SK-N-SH (cell line): ENCODE data around the gene RPS8.

Experiments
- EZH2phosphoT487 ChIP-seq: fragments of 200-600 bp; sonication (generic); IDR thresholded peaks from 2 replicates; pipeline ENCODE4 v1.6.1; 2017; ENCODE audit warnings: low read depth, mixed run types, mild to moderate bottlenecking, antibody characterized with exemption, moderate library complexity, borderline replicate concordance
- POLR2AphosphoS5 ChIP-seq: IDR thresholded peaks from 2 replicates; pipeline ENCODE4 v1.6.1; 2012; ENCODE audit warnings: low read depth, low read length
- TAF1 ChIP-seq: IDR thresholded peaks from 2 replicates; pipeline ENCODE4 v1.6.1; 2012; ENCODE audit warnings: low read depth, mild to moderate bottlenecking, low read length, moderate library complexity, borderline replicate concordance
- TEAD4 ChIP-seq: IDR thresholded peaks from 2 replicates; pipeline ENCODE4 v1.4.0; 2012; ENCODE audit warnings: mild to moderate bottlenecking, borderline replicate concordance; ENCODE audit not compliant: insufficient read depth
- TF ChIP-seq, protein P1 (sequence below): fragments of 200-600 bp; sonication (generic); IDR thresholded peaks from 2 replicates; pipeline ENCODE4 v1.6.1; 2017; ENCODE audit warnings: antibody characterized with exemption, mild to moderate bottlenecking, moderate library complexity
- TF ChIP-seq, protein P2 (sequence below): IDR thresholded peaks from 2 replicates; pipeline ENCODE4 v1.4.0; 2012; ENCODE audit warnings: low read depth, borderline replicate concordance

DNA sequence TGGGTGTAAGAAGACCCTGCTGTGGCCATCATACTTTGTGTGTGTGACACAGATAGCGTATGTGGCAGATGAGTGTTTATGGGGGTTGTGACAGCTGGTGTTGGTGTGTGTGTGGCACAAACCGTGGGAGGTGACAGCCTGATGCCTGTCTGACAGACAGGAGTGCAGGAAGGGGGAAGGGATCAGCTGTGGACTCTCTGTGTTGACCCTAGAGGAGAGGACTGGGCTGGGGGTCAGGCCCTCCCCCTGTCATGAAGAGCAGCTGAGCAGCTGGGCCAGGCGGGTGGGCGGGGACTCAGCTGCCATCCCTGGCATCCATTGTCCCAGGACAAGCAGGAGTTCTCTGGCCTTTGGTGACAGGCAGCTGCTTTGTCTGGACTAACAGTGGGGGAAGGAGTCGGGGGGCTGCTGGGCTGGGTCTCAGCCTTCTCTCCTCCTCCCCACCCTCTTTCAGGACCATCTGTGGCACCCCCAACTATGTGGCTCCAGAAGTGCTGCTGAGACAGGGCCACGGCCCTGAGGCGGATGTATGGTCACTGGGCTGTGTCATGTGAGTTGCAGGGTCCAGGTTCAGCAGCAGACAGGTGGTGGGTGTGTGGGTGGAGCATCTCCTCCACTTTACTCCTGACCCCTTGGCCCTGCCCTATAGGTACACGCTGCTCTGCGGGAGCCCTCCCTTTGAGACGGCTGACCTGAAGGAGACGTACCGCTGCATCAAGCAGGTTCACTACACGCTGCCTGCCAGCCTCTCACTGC, 27.1 kb downstream of the RPS8 start:
- TF ChIP-seq, protein P1, sequence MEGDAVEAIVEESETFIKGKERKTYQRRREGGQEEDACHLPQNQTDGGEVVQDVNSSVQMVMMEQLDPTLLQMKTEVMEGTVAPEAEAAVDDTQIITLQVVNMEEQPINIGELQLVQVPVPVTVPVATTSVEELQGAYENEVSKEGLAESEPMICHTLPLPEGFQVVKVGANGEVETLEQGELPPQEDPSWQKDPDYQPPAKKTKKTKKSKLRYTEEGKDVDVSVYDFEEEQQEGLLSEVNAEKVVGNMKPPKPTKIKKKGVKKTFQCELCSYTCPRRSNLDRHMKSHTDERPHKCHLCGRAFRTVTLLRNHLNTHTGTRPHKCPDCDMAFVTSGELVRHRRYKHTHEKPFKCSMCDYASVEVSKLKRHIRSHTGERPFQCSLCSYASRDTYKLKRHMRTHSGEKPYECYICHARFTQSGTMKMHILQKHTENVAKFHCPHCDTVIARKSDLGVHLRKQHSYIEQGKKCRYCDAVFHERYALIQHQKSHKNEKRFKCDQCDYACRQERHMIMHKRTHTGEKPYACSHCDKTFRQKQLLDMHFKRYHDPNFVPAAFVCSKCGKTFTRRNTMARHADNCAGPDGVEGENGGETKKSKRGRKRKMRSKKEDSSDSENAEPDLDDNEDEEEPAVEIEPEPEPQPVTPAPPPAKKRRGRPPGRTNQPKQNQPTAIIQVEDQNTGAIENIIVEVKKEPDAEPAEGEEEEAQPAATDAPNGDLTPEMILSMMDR = no peak
- TF ChIP-seq TEAD4 (no peak), TAF1 (no peak), EZH2phosphoT487 (no peak), POLR2AphosphoS5 (no peak)
- TF ChIP-seq, protein P2, sequence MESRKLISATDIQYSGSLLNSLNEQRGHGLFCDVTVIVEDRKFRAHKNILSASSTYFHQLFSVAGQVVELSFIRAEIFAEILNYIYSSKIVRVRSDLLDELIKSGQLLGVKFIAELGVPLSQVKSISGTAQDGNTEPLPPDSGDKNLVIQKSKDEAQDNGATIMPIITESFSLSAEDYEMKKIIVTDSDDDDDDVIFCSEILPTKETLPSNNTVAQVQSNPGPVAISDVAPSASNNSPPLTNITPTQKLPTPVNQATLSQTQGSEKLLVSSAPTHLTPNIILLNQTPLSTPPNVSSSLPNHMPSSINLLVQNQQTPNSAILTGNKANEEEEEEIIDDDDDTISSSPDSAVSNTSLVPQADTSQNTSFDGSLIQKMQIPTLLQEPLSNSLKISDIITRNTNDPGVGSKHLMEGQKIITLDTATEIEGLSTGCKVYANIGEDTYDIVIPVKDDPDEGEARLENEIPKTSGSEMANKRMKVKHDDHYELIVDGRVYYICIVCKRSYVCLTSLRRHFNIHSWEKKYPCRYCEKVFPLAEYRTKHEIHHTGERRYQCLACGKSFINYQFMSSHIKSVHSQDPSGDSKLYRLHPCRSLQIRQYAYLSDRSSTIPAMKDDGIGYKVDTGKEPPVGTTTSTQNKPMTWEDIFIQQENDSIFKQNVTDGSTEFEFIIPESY = no peak
